WTC11 (cell line): ENCODE results near the gene BMPR2. TPM values are rescaled to one million over a fixed set of nuclear protein-coding genes. Genes with fewer than 3 reads are reported as not detected.

Source experiments
- ATAC-seq: fragments of 200-7000 bp; cut with Tn5 transposase; 2 replicates; pipeline ENCODE4 v1.10.0; 2021; ENCODE audit warnings: mild to moderate bottlenecking, moderate library complexity
- CTCF ChIA-PET: fragments of 300-600 bp; sonication (Branson Sonifier 250); formaldehyde crosslinking; loops from one replicate; lab custom pipeline; 2021; ENCODE audit warnings: antibody characterized with exemption; lab: Charles Lee
- POLR2A ChIA-PET: fragments of 350-600 bp; sonication (Branson Sonifier 250); formaldehyde crosslinking; loops from one replicate; lab custom pipeline; 2021; ENCODE audit warnings: antibody characterized with exemption; lab: Charles Lee
- DNase-seq: peaks from one replicate; pipeline ENCODE4 v3.0.0; 2021; ENCODE audit warnings: low spot score
- H3K27ac Mint-ChIP-seq: 2 replicates; pipeline ENCODE4 v1.8.0; 2021; ENCODE audit warnings: mixed read lengths
- H3K27me3 Mint-ChIP-seq: 2 replicates; pipeline ENCODE4 v1.8.0; 2021; ENCODE audit warnings: low read depth, mild to moderate bottlenecking, moderate library complexity, mixed read lengths
- H3K36me3 Mint-ChIP-seq: 2 replicates; pipeline ENCODE4 v1.8.0; 2021; ENCODE audit warnings: mixed read lengths
- H3K4me1 Mint-ChIP-seq: 2 replicates; pipeline ENCODE4 v1.8.0; 2022; ENCODE audit warnings: mixed read lengths
- H3K4me3 Mint-ChIP-seq: 2 replicates; pipeline ENCODE4 v1.8.0; 2021; ENCODE audit warnings: mild to moderate bottlenecking, moderate library complexity, mixed read lengths
- H3K9me3 Mint-ChIP-seq: 2 replicates; pipeline ENCODE4 v1.8.0; 2021; ENCODE audit warnings: mixed read lengths
- CBFB ChIP-seq: sonication (generic); formaldehyde crosslinking; IDR thresholded peaks from 2 replicates; pipeline ENCODE4 v1.8.1; 2022; ENCODE audit warnings: mild to moderate bottlenecking, low read depth, missing genetic modification reagents
- FOXK1 ChIP-seq: sonication (generic); formaldehyde crosslinking; IDR thresholded peaks from 2 replicates; pipeline ENCODE4 v1.8.0; 2022; ENCODE audit warnings: mild to moderate bottlenecking, moderate library complexity, missing genetic modification reagents
- GABPB1 ChIP-seq: sonication (generic); formaldehyde crosslinking; IDR thresholded peaks from 2 replicates; pipeline ENCODE4 v1.8.1; 2023; ENCODE audit warnings: mild to moderate bottlenecking, missing genetic modification reagents
- IRF2 ChIP-seq: sonication (generic); formaldehyde crosslinking; IDR thresholded peaks from 2 replicates; pipeline ENCODE4 v1.8.0; 2022; ENCODE audit warnings: low read depth, missing genetic modification reagents, borderline replicate concordance
- NFYB ChIP-seq: sonication (generic); formaldehyde crosslinking; conservative IDR thresholded peaks from 2 replicates; pipeline ENCODE4 v1.8.0; 2022; ENCODE audit warnings: low read depth, missing genetic modification reagents
- NR1H2 ChIP-seq: sonication (generic); formaldehyde crosslinking; IDR thresholded peaks from 2 replicates; pipeline ENCODE4 v1.9.0; 2021; ENCODE audit warnings: mild to moderate bottlenecking, moderate library complexity, missing genetic modification reagents
- SMAD4 ChIP-seq: sonication (generic); formaldehyde crosslinking; IDR thresholded peaks from 2 replicates; pipeline ENCODE4 v1.8.0; 2022; ENCODE audit warnings: mild to moderate bottlenecking, missing genetic modification reagents
- TEAD1 ChIP-seq: sonication (generic); formaldehyde crosslinking; IDR thresholded peaks from 2 replicates; pipeline ENCODE4 v1.8.0; 2022; ENCODE audit warnings: mild to moderate bottlenecking, missing genetic modification reagents
- ZNF263 ChIP-seq: sonication (generic); formaldehyde crosslinking; IDR thresholded peaks from 2 replicates; pipeline ENCODE4 v1.8.1; 2022; ENCODE audit warnings: low read depth, mild to moderate bottlenecking, moderate library complexity, missing genetic modification reagents
- total RNA-seq: library from RNA; stranded (reverse); gene quantifications from 3 replicates; pipeline ENCODE4 v1.2.3, GENCODE V29; 2021
- TF ChIP-seq, protein P1 (sequence below): sonication (generic); formaldehyde crosslinking; IDR thresholded peaks from 2 replicates; pipeline ENCODE4 v1.8.0; 2023; ENCODE audit warnings: missing genetic modification reagents
- TF ChIP-seq, protein P2 (sequence below): sonication (generic); formaldehyde crosslinking; IDR thresholded peaks from 2 replicates; pipeline ENCODE4 v1.8.0; 2022; ENCODE audit warnings: missing genetic modification reagents
- TF ChIP-seq, protein P3 (sequence below): sonication (generic); formaldehyde crosslinking; IDR thresholded peaks from 2 replicates; pipeline ENCODE4 v1.8.1; 2023; ENCODE audit warnings: mild to moderate bottlenecking, missing genetic modification reagents, moderate library complexity
- TF ChIP-seq, protein P4 (sequence below): sonication (generic); formaldehyde crosslinking; IDR thresholded peaks from 2 replicates; pipeline ENCODE4 v1.8.0; 2022; ENCODE audit warnings: mild to moderate bottlenecking, missing genetic modification reagents
- TF ChIP-seq, protein P5 (sequence below): sonication (generic); formaldehyde crosslinking; IDR thresholded peaks from 2 replicates; pipeline ENCODE4 v1.8.1; 2023; ENCODE audit warnings: mild to moderate bottlenecking, missing genetic modification reagents, borderline replicate concordance
- TF ChIP-seq, protein P6 (sequence below): sonication (generic); formaldehyde crosslinking; IDR thresholded peaks from 2 replicates; pipeline ENCODE4 v1.8.0; 2023; ENCODE audit warnings: mild to moderate bottlenecking, missing genetic modification reagents

The BMPR2 gene
- total RNA-seq, 1 experiment from 2014 or later, result 22.1 TPM

DNA sequence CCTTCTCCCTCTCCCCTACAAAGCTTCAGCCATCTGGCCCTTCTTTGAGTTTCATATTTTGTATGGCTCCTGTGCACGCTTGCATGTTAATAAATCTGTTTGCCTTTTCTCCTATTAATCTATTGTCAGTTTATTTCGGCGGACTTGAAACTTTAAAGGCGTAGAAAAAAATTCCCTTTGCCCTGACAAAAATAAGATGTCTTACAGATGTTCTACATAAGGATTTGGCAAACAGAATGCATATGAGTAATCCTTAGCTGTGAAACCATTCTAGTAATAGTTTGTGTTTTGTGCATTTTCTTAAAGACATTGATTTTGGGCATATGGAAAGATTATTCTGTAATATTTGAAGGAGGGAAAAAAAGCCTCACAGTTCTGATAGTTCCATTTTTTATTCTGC lies 15.0 kb upstream of the BMPR2 start:
- H3K9me3 Mint-ChIP-seq, result no peaks in the 10 kb centered on the region
- DNase-seq (no peak), ATAC-seq (no peak)
- H3K27me3 Mint-ChIP-seq, result no peaks in the 10 kb centered on the region
- POLR2A ChIA-PET, result no interaction called here
- peaks cover 29% of the 10 kb centered on the region for H3K4me1 Mint-ChIP-seq
- H3K27ac Mint-ChIP-seq, result 0 out of 2 replicates have a peak overlapping the region, but pooled peaks have one; percentile 36
- CTCF ChIA-PET, result no interaction called here
- no peak for TF ChIP-seq SMAD4 (CRISPR knock-in tag)
- TF ChIP-seq, protein P1, sequence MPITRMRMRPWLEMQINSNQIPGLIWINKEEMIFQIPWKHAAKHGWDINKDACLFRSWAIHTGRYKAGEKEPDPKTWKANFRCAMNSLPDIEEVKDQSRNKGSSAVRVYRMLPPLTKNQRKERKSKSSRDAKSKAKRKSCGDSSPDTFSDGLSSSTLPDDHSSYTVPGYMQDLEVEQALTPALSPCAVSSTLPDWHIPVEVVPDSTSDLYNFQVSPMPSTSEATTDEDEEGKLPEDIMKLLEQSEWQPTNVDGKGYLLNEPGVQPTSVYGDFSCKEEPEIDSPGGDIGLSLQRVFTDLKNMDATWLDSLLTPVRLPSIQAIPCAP, result no peak
- no peak for TF ChIP-seq TEAD1 (CRISPR knock-in tag)
- TF ChIP-seq IRF2 (CRISPR knock-in tag), result no peak
- TF ChIP-seq NR1H2 (CRISPR knock-in tag), result no peak
- TF ChIP-seq CBFB, result no peak
- TF ChIP-seq, protein P2, sequence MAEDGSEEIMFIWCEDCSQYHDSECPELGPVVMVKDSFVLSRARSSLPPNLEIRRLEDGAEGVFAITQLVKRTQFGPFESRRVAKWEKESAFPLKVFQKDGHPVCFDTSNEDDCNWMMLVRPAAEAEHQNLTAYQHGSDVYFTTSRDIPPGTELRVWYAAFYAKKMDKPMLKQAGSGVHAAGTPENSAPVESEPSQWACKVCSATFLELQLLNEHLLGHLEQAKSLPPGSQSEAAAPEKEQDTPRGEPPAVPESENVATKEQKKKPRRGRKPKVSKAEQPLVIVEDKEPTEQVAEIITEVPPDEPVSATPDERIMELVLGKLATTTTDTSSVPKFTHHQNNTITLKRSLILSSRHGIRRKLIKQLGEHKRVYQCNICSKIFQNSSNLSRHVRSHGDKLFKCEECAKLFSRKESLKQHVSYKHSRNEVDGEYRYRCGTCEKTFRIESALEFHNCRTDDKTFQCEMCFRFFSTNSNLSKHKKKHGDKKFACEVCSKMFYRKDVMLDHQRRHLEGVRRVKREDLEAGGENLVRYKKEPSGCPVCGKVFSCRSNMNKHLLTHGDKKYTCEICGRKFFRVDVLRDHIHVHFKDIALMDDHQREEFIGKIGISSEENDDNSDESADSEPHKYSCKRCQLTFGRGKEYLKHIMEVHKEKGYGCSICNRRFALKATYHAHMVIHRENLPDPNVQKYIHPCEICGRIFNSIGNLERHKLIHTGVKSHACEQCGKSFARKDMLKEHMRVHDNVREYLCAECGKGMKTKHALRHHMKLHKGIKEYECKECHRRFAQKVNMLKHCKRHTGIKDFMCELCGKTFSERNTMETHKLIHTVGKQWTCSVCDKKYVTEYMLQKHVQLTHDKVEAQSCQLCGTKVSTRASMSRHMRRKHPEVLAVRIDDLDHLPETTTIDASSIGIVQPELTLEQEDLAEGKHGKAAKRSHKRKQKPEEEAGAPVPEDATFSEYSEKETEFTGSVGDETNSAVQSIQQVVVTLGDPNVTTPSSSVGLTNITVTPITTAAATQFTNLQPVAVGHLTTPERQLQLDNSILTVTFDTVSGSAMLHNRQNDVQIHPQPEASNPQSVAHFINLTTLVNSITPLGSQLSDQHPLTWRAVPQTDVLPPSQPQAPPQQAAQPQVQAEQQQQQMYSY, result no peak
- no peak for TF ChIP-seq GABPB1 (CRISPR knock-in tag)
- TF ChIP-seq ZNF263 (CRISPR knock-in tag), result no peak
- TF ChIP-seq, protein P3, sequence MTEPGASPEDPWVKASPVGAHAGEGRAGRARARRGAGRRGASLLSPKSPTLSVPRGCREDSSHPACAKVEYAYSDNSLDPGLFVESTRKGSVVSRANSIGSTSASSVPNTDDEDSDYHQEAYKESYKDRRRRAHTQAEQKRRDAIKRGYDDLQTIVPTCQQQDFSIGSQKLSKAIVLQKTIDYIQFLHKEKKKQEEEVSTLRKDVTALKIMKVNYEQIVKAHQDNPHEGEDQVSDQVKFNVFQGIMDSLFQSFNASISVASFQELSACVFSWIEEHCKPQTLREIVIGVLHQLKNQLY, result no peak
- TF ChIP-seq, protein P4, sequence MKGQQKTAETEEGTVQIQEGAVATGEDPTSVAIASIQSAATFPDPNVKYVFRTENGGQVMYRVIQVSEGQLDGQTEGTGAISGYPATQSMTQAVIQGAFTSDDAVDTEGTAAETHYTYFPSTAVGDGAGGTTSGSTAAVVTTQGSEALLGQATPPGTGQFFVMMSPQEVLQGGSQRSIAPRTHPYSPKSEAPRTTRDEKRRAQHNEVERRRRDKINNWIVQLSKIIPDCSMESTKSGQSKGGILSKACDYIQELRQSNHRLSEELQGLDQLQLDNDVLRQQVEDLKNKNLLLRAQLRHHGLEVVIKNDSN, result no peak
- no peak for TF ChIP-seq NFYB (CRISPR knock-in tag)
- TF ChIP-seq FOXK1 (CRISPR knock-in tag), result no peak
- TF ChIP-seq, protein P5, sequence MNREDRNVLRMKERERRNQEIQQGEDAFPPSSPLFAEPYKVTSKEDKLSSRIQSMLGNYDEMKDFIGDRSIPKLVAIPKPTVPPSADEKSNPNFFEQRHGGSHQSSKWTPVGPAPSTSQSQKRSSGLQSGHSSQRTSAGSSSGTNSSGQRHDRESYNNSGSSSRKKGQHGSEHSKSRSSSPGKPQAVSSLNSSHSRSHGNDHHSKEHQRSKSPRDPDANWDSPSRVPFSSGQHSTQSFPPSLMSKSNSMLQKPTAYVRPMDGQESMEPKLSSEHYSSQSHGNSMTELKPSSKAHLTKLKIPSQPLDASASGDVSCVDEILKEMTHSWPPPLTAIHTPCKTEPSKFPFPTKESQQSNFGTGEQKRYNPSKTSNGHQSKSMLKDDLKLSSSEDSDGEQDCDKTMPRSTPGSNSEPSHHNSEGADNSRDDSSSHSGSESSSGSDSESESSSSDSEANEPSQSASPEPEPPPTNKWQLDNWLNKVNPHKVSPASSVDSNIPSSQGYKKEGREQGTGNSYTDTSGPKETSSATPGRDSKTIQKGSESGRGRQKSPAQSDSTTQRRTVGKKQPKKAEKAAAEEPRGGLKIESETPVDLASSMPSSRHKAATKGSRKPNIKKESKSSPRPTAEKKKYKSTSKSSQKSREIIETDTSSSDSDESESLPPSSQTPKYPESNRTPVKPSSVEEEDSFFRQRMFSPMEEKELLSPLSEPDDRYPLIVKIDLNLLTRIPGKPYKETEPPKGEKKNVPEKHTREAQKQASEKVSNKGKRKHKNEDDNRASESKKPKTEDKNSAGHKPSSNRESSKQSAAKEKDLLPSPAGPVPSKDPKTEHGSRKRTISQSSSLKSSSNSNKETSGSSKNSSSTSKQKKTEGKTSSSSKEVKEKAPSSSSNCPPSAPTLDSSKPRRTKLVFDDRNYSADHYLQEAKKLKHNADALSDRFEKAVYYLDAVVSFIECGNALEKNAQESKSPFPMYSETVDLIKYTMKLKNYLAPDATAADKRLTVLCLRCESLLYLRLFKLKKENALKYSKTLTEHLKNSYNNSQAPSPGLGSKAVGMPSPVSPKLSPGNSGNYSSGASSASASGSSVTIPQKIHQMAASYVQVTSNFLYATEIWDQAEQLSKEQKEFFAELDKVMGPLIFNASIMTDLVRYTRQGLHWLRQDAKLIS (CRISPR knock-in tag), result no peak
- TF ChIP-seq, protein P6, sequence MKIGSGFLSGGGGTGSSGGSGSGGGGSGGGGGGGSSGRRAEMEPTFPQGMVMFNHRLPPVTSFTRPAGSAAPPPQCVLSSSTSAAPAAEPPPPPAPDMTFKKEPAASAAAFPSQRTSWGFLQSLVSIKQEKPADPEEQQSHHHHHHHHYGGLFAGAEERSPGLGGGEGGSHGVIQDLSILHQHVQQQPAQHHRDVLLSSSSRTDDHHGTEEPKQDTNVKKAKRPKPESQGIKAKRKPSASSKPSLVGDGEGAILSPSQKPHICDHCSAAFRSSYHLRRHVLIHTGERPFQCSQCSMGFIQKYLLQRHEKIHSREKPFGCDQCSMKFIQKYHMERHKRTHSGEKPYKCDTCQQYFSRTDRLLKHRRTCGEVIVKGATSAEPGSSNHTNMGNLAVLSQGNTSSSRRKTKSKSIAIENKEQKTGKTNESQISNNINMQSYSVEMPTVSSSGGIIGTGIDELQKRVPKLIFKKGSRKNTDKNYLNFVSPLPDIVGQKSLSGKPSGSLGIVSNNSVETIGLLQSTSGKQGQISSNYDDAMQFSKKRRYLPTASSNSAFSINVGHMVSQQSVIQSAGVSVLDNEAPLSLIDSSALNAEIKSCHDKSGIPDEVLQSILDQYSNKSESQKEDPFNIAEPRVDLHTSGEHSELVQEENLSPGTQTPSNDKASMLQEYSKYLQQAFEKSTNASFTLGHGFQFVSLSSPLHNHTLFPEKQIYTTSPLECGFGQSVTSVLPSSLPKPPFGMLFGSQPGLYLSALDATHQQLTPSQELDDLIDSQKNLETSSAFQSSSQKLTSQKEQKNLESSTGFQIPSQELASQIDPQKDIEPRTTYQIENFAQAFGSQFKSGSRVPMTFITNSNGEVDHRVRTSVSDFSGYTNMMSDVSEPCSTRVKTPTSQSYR (CRISPR knock-in tag), result no peak
- H3K36me3 Mint-ChIP-seq, result no peaks in the 10 kb centered on the region
- H3K4me3 Mint-ChIP-seq, result no peak overlapping the region
